Measurements from ENCODE around the gene TAGLN3. TPM values are rescaled to one million over a fixed set of nuclear protein-coding genes. Genes with fewer than 3 reads are reported as not detected.

TAGLN3 gene
- total RNA-seq, 1 experiment from 2014 or later, result not detected

DNA sequence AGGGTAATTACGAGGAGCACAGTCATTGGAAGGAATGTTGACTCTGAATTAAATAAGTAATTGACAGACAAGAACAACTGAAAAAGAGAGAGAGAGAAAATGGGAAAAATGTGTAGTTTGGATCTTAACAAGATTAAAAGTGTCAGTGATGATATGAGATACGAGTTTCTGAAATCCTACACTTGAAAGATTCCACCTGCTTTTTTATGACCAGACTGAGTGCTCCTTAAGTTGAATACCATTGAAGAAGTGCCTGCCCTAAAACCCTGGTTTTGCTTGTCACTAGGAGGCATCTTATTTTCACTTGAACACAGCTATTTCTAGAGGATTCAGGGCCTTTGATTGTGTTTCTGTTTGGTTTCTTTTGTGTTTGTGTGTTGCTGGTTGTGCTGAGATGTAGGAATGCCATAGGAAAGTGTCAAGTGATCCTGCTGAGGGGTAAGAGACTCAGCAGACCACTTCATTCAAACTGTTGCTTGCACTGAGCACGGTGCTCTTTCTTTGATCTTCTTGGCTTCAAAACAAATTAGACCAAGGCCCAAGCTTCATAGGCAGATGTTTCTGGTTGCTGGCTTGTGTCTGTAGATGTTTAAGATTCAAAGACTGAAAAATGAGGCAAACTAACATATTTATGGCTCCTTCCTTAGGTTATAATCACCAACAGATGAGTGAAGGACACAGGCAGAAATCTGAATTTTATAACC lies 37.1 kb upstream of the TAGLN3 start:
- Histone ChIP-seq H3K9me3 (ENCODE audit: insufficient read depth, low read depth) (no peaks in the 10 kb centered on the region), H3K4me2 (no peak overlapping the region), H3K4me1 (replicated peaks; ENCODE audit: insufficient read depth) (peaks cover 21% of the 10 kb centered on the region), H3K27ac (peak overlapping the region; percentile 77), H3K36me3 (ENCODE audit: low read depth) (peaks cover 63% of the 10 kb centered on the region), H4K20me1 (ENCODE audit: insufficient read depth) (no peaks in the 10 kb centered on the region), H3F3A (ENCODE audit: insufficient read depth, low read depth) (peaks cover 40% of the 10 kb centered on the region), H3K79me2 (ENCODE audit: low read depth) (peaks cover 7% of the 10 kb centered on the region; the same call in 1 of the 2 replicates), H2AFZ (no peak overlapping the region), H3K27me3 (ENCODE audit: insufficient read depth, low read depth) (no peaks in the 10 kb centered on the region), H3K9me2 (ENCODE audit: insufficient read depth) (0 out of 2 replicates have a peak, but pooled peaks cover 3% of the 10 kb centered on the region), H3K4me3 (no peak overlapping the region)
- POLR2A ChIA-PET (ENCODE audit: unreplicated experiment), result interaction anchor here (0.6 kb wide), 2 partner anchors 97 to 221 kb away, joined by 6 to 9 read pairs; no protein-coding TSS in a partner anchor
- no peak for DNase-seq
- BruUV-seq (replicated peaks), result no TSS peak
- intact Hi-C loops (cut with micrococcal nuclease; ENCODE audit: unreplicated experiment), result no loop called here
- CTCF ChIA-PET, result no interaction called here
- TF ChIP-seq, protein P1, sequence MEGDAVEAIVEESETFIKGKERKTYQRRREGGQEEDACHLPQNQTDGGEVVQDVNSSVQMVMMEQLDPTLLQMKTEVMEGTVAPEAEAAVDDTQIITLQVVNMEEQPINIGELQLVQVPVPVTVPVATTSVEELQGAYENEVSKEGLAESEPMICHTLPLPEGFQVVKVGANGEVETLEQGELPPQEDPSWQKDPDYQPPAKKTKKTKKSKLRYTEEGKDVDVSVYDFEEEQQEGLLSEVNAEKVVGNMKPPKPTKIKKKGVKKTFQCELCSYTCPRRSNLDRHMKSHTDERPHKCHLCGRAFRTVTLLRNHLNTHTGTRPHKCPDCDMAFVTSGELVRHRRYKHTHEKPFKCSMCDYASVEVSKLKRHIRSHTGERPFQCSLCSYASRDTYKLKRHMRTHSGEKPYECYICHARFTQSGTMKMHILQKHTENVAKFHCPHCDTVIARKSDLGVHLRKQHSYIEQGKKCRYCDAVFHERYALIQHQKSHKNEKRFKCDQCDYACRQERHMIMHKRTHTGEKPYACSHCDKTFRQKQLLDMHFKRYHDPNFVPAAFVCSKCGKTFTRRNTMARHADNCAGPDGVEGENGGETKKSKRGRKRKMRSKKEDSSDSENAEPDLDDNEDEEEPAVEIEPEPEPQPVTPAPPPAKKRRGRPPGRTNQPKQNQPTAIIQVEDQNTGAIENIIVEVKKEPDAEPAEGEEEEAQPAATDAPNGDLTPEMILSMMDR (conservative IDR thresholded peaks at IDR 0.05), result no peak
- TF ChIP-seq EZH2 (IDR thresholded peaks at IDR 0.05; ENCODE audit: low read depth), result no peak

DNA sequence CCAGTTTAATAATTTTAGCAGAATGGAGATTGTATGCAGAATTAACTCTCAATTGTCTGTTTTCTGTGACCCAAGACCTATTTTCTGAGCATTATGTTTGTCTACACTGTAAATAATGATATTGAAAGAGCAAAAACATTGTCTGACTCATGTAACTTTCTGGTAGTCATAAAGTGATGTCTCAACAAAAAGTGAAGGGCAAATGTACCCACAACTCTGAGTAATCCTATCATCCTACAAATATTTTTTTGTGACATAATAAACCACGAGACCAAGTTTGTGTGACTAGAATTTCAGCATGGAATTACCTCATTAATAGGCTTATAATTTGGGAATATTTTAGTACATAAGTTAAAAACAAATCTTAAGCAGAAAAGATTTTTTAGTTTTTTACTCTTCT lies 35.3 kb upstream of the TAGLN3 start:
- peak in 1 of 2 experiments; percentile 86 for DNase-seq
- no peaks in the 10 kb centered on the region for H4K20me1 ChIP-seq (ENCODE audit: insufficient read depth)
- H3K4me3 ChIP-seq, result no peak overlapping the region
- H3K27ac ChIP-seq, result peak overlapping the region; percentile 77
- H3F3A ChIP-seq (ENCODE audit: insufficient read depth, low read depth), result peaks cover 53% of the 10 kb centered on the region
- H3K36me3 ChIP-seq (ENCODE audit: low read depth), result peaks cover 56% of the 10 kb centered on the region
- no peak overlapping the region for H2AFZ ChIP-seq
- peaks cover 7% of the 10 kb centered on the region; the same call in 1 of the 2 replicates for H3K79me2 ChIP-seq (ENCODE audit: low read depth)
- peak overlapping the region; percentile 10; the same call in 1 of the 2 replicates for H3K4me2 ChIP-seq
- BruUV-seq (replicated peaks), result no TSS peak
- H3K4me1 ChIP-seq (replicated peaks; ENCODE audit: insufficient read depth), result peaks cover 31% of the 10 kb centered on the region
- intact Hi-C loops (cut with micrococcal nuclease; ENCODE audit: unreplicated experiment), result no loop called here
- ChIA-PET POLR2A (ENCODE audit: unreplicated experiment) (interaction anchor here (0.6 kb wide), 2 partner anchors 19 to 299 kb away, joined by 3 to 4 read pairs; no protein-coding TSS in a partner anchor), CTCF (interaction anchor here (0.7 kb wide), 1 partner anchor 71 kb away, joined by 9 read pairs; no protein-coding TSS in a partner anchor)
- H3K9me3 ChIP-seq (ENCODE audit: insufficient read depth, low read depth), result no peaks in the 10 kb centered on the region
- 0 out of 2 replicates have a peak, but pooled peaks cover 3% of the 10 kb centered on the region for H3K9me2 ChIP-seq (ENCODE audit: insufficient read depth)
- no peaks in the 10 kb centered on the region for H3K27me3 ChIP-seq (ENCODE audit: insufficient read depth, low read depth)
- TF ChIP-seq EZH2 (IDR thresholded peaks at IDR 0.05; ENCODE audit: low read depth), result no peak
- TF ChIP-seq, protein P1 (conservative IDR thresholded peaks at IDR 0.05), result no peak

DNA sequence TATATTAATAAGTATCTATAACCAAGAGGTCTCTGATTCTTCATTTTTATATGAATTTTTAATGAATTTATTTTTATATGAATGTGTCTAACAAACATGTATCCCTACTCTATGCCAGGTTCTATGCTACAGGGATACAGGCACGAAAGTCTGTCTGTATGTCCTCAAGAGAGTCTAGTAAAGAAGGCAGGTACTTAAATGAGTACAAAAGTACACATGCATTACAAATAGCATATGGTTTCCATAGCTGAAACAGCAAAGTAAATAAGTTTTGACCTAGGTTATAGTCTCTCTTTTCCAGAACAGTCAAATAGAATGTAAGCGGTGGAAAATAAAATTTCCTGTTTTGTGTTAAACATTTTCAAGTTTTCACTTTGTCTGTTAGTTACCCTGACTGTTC lies 33.2 kb upstream of the TAGLN3 start:
- TF ChIP-seq, protein P1 (conservative IDR thresholded peaks at IDR 0.05), result no peak
- no peak for TF ChIP-seq EZH2 (IDR thresholded peaks at IDR 0.05; ENCODE audit: low read depth)
- no peaks in the 10 kb centered on the region for H3K9me2 ChIP-seq (ENCODE audit: insufficient read depth)
- H4K20me1 ChIP-seq (ENCODE audit: insufficient read depth), result no peaks in the 10 kb centered on the region
- DNase-seq, result no peak
- intact Hi-C loops (cut with micrococcal nuclease; ENCODE audit: unreplicated experiment), result no loop called here
- no peaks in the 10 kb centered on the region for H3K9me3 ChIP-seq (ENCODE audit: insufficient read depth, low read depth)
- H3K4me1 ChIP-seq (replicated peaks; ENCODE audit: insufficient read depth), result peaks cover 31% of the 10 kb centered on the region
- BruUV-seq (replicated peaks), result no TSS peak
- peak overlapping the region; percentile 54; the same call in 1 of the 2 replicates for H3K27ac ChIP-seq
- ChIA-PET CTCF (interaction anchor here (0.8 to 4.5 kb wide), 2 partner anchors 248 to 387 kb away, joined by 3 to 37 read pairs; no protein-coding TSS in a partner anchor), POLR2A (ENCODE audit: unreplicated experiment) (no interaction called here)
- no peak overlapping the region for H3K4me3 ChIP-seq
- H2AFZ ChIP-seq, result no peak overlapping the region
- H3K27me3 ChIP-seq (ENCODE audit: insufficient read depth, low read depth), result no peaks in the 10 kb centered on the region
- peaks cover 61% of the 10 kb centered on the region for H3K36me3 ChIP-seq (ENCODE audit: low read depth)
- peaks cover 7% of the 10 kb centered on the region; the same call in 1 of the 2 replicates for H3K79me2 ChIP-seq (ENCODE audit: low read depth)
- peaks cover 50% of the 10 kb centered on the region for H3F3A ChIP-seq (ENCODE audit: insufficient read depth, low read depth)
- H3K4me2 ChIP-seq, result no peak overlapping the region

Measured in PC-9 (cell line).